ENCODE measurements around the gene PLD3. TPM values are rescaled to one million over a fixed set of nuclear protein-coding genes. Genes with fewer than 3 reads are reported as not detected.
"Not testable (repeated sequence)": the region's sequence is repeated elsewhere in the genome, so short reads cannot be mapped to it uniquely, and the experiment has no call there.

The PLD3 gene
- total and polyA plus RNA-seq, 2 experiments from 2014 or later = 866 to 875 TPM

DNA sequence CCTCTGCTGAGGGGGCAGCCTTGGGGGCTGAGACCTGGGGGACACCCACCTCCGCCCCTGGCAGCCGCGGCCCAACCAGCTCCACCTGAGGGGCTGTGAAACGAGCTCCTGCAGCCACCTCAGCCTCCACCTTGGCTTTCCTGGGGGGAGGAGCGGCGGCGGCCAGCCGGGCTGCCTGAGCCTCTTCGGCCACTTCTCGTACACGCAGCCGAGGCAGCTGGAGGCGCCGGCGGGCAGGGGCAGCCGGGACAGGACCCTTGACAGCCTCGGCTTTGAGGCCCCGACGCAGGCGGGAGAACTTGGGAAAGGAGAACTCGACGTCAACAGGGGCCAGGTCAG is 49.0 kb downstream of the PLD3 start:
- H3K9me3 ChIP-seq (ENCODE audit: low read depth) = no peaks in the 10 kb centered on the region
- TF ChIP-seq, protein P1, sequence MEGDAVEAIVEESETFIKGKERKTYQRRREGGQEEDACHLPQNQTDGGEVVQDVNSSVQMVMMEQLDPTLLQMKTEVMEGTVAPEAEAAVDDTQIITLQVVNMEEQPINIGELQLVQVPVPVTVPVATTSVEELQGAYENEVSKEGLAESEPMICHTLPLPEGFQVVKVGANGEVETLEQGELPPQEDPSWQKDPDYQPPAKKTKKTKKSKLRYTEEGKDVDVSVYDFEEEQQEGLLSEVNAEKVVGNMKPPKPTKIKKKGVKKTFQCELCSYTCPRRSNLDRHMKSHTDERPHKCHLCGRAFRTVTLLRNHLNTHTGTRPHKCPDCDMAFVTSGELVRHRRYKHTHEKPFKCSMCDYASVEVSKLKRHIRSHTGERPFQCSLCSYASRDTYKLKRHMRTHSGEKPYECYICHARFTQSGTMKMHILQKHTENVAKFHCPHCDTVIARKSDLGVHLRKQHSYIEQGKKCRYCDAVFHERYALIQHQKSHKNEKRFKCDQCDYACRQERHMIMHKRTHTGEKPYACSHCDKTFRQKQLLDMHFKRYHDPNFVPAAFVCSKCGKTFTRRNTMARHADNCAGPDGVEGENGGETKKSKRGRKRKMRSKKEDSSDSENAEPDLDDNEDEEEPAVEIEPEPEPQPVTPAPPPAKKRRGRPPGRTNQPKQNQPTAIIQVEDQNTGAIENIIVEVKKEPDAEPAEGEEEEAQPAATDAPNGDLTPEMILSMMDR (IDR thresholded peaks at IDR 0.05; ENCODE audit: low read depth, low read length) = no peak
- H3K36me3 ChIP-seq = no peaks in the 10 kb centered on the region
- H3K27me3 ChIP-seq = no peaks in the 10 kb centered on the region
- no peak for DNase-seq (ENCODE audit: low read depth in 1 of 2, low spot score in 1 of 2)
- no peaks in the 10 kb centered on the region for H3K4me1 ChIP-seq (ENCODE audit: low read depth)
- no peak overlapping the region for H3K4me3 ChIP-seq
- no peak overlapping the region for H3K27ac ChIP-seq

DNA sequence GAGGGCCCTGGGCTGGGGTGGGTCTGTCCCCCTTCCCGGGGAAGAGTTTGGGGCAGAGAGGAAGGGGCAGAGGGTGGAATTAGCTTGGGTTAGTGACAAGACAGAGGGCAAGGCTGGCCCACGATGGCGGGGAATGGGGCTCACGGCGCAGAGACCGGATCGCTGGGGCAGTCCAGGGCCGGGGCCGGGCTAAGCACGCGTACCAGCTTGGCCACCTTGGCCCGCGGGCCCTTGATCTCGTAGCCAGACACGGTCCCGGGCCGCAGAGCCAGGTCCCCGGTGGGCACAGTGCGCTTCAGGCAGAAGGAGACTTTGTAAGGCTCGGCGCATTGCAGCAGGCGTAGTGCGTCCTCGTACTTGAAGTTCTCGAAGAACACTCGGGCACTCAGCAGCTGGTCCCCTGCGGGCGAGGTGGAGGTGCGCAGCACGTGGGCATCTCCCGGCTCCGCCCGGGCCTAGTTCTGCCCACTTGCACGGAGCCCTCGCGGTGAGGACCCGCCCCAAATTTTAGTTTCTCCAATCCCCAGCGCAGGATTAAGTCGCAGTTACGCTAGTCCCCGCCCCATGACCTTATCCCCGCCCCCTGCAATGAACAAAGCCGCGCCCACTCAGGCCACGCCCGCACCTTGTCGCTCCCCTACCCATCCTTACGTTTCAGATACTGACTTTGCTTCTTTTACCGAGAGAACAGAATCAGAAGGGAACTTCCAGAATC is 50.1 kb downstream of the PLD3 start:
- Histone ChIP-seq H3K4me1 (ENCODE audit: low read depth) (no peaks in the 10 kb centered on the region), H3K36me3 (no peaks in the 10 kb centered on the region), H3K4me3 (no peak overlapping the region), H3K27ac (no peak overlapping the region), H3K27me3 (no peaks in the 10 kb centered on the region), H3K9me3 (ENCODE audit: low read depth) (no peaks in the 10 kb centered on the region)
- TF ChIP-seq, protein P1 (IDR thresholded peaks at IDR 0.05; ENCODE audit: low read depth, low read length) = no peak
- DNase-seq (ENCODE audit: low read depth in 1 of 2, low spot score in 1 of 2) = peak in 1 of 2 donors; percentile 38

DNA sequence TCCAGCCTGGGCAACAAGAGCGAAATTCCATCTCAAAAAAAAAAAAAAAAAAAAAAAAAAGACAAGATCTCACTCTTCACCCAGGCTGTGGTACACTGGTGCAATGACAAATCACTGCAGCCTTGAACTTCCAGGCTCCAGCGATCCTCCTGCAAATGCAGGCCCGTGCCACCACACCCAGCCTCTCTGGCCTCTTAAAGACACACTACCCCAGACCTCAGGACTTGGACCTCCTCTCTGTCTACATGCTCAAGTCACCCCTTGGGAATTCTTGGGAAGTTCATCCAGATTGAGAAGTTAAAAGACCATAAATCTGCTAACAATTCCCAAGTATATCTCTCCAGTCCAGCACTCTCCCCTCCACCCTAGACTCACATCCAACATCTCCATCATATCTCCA is 52.1 kb downstream of the PLD3 start:
- DNase-seq (ENCODE audit: low read depth in 1 of 2, low spot score in 1 of 2) = no peak

DNA sequence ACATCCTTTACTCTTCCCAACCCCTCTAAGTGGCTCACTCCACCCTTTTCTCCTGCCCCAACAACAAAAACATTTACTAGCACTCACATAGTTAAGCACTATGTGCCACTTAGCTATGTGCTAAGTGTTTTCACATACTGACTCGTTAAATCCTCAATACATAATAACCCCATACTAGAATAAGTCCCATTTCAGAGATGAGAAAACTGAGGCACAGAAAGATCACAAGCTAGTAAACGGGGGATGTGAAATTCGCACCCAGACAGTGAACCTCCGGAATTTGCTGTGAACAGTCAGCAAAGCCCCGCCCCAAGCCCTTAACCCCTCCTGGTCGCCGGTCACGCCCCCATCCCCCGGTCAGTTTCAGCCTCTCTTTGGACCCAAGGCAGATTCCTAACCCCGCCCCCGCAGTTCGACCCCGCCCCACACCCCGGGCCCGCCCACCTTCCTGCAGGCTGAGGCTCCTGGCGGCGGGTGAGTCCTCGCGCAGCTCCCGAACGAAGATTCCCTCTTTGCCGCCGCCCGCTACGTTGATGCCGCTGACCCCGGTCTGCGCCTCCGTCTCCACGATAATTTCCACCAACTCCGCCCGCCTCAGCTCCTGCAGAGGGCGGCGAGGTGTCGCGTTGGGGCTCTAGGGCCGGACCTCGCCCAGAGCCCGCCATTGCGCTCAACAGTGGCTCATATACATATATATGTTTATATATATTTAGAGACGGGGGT is 54.9 kb downstream of the PLD3 start:
- TF ChIP-seq, protein P1 (IDR thresholded peaks at IDR 0.05; ENCODE audit: low read depth, low read length) = no peak
- peak; percentile 93 to 96 for DNase-seq (ENCODE audit: low read depth in 1 of 2, low spot score in 1 of 2)
- no peaks in the 10 kb centered on the region for H3K9me3 ChIP-seq (ENCODE audit: low read depth)
- peak overlapping the region; percentile 74 for H3K27ac ChIP-seq
- peak overlapping the region; percentile 43 for H3K4me3 ChIP-seq
- no peaks in the 10 kb centered on the region for H3K4me1 ChIP-seq (ENCODE audit: low read depth)
- no peaks in the 10 kb centered on the region for H3K36me3 ChIP-seq
- no peaks in the 10 kb centered on the region for H3K27me3 ChIP-seq

More for the DNA sequence above, 52.1 kb downstream of the PLD3 start:
- Histone ChIP-seq H3K4me3 (no peak overlapping the region), H3K36me3 (no peaks in the 10 kb centered on the region), H3K27me3 (no peaks in the 10 kb centered on the region), H3K9me3 (ENCODE audit: low read depth) (no peaks in the 10 kb centered on the region), H3K27ac (no peak overlapping the region), H3K4me1 (ENCODE audit: low read depth) (no peaks in the 10 kb centered on the region)
- TF ChIP-seq, protein P1 (IDR thresholded peaks at IDR 0.05; ENCODE audit: low read depth, low read length) = no peak

DNA sequence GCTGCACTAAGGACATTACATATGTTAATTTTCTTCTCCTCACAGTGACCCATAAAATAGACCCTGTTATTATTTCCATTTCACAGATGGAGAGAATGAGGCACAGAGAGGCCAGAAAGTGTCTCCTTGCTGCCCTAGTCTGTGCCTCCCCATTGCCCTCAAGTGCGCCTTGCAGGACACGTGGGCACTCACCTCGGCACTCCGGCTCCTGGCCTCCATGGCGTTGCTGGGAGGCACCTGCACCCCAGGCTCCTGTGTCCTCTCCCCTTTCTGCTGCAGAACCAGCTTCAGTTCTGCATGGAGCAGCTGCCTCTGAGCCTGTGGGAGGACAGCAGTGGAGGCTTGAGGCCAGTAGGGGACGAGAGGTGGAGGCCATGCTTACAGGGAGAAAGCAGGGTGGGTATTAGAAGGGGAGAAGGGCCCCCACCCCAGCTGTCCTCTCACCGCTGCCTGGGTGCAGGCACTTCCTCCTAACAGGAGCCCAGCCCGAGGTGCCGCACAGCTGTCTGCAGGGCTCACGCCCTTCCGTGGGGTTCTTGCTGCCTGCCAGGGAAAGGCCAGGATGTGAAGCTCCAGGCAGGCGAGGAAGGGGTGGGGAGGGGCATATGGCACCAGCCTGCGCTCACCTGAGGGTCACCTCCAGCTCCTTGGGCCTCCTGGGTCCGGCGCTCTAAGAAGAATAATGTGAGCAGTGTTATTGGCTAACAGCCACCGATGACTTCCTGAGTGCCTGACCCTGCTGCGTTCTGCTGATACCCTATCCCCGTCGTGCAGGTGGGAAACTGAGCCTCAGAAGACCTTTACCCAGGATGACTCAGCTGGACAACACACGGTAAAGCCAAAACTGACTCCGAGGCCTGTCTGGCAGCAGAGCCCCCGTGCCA is 59.5 kb downstream of the PLD3 start:
- TF ChIP-seq, protein P1 (IDR thresholded peaks at IDR 0.05; ENCODE audit: low read depth, low read length) = no peak
- Histone ChIP-seq H3K4me3 (no peak overlapping the region), H3K9me3 (ENCODE audit: low read depth) (no peaks in the 10 kb centered on the region), H3K4me1 (ENCODE audit: low read depth) (peaks cover 12% of the 10 kb centered on the region), H3K27me3 (no peaks in the 10 kb centered on the region), H3K36me3 (no peaks in the 10 kb centered on the region), H3K27ac (no peak overlapping the region)
- DNase-seq (ENCODE audit: low read depth in 1 of 2, low spot score in 1 of 2) = no peak

DNA sequence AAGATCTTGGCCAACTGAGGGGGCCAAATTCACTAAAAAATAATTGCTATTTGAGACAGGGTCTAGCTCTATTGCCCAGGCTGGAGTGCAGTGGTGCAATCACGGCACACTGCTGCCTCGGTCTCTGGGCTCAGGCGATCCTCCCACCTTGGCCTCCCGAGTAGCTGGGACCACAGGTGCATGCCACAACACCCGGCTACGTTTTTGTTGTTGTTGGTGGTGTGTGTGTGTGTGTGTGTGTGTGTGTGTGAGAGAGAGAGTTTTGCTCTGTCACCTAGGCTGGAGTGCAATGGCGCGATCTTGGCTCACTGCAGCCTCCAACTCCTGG is 60.1 kb downstream of the PLD3 start:
- not testable (repeated sequence) for H3K9me3 ChIP-seq (ENCODE audit: low read depth); DNase-seq (ENCODE audit: low read depth in 1 of 2, low spot score in 1 of 2); H3K27me3 ChIP-seq; H3K4me3 ChIP-seq; H3K27ac ChIP-seq; H3K36me3 ChIP-seq
- peaks cover 14% of the 10 kb centered on the region for H3K4me1 ChIP-seq (ENCODE audit: low read depth)

Measured in cardiac muscle cell (in vitro differentiated cells and primary cell).